Measurements from ENCODE around the gene BCR.

BCR gene

GRCh38 chr22:23243006-23243573 is 62.8 kb downstream of the BCR start:
- TF ChIP-seq CTCF (IDR thresholded peaks at IDR 0.05; ENCODE audit: low read depth, low read length, missing control alignments): no peak
- H3K4me3 ChIP-seq (replicated peaks; ENCODE audit: low read depth, low read length): no peak overlapping the region
- DNase-seq (ENCODE audit: extremely low read depth, low read depth): no peak

- DNase-seq (ENCODE audit: extremely low read depth, low read depth): no peak
- TF ChIP-seq CTCF (IDR thresholded peaks at IDR 0.05; ENCODE audit: low read depth, low read length, missing control alignments): no peak
- no peak overlapping the region for H3K4me3 ChIP-seq (replicated peaks; ENCODE audit: low read depth, low read length)
These were observed 63.8 kb downstream of the BCR start for GRCh38 chr22:23243859-23244689.

GRCh38 chr22:23244690-23245044 is 64.4 kb downstream of the BCR start:
- H3K4me3 ChIP-seq (replicated peaks; ENCODE audit: low read depth, low read length): no peak overlapping the region
- DNase-seq (ENCODE audit: extremely low read depth, low read depth): no peak
- no peak for TF ChIP-seq CTCF (IDR thresholded peaks at IDR 0.05; ENCODE audit: low read depth, low read length, missing control alignments)

GRCh38 chr22:23245045-23245798 is 64.9 kb downstream of the BCR start:
- H3K4me3 ChIP-seq (replicated peaks; ENCODE audit: low read depth, low read length): no peak overlapping the region
- TF ChIP-seq CTCF (IDR thresholded peaks at IDR 0.05; ENCODE audit: low read depth, low read length, missing control alignments): no peak
- no peak for DNase-seq (ENCODE audit: extremely low read depth, low read depth)

GRCh38 chr22:23245799-23246136 is 65.5 kb downstream of the BCR start:
- DNase-seq (ENCODE audit: extremely low read depth, low read depth): no peak
- no peak for TF ChIP-seq CTCF (IDR thresholded peaks at IDR 0.05; ENCODE audit: low read depth, low read length, missing control alignments)
- H3K4me3 ChIP-seq (replicated peaks; ENCODE audit: low read depth, low read length): no peak overlapping the region

- no peak overlapping the region for H3K4me3 ChIP-seq (replicated peaks; ENCODE audit: low read depth, low read length)
- no peak for DNase-seq (ENCODE audit: extremely low read depth, low read depth)
- TF ChIP-seq CTCF (IDR thresholded peaks at IDR 0.05; ENCODE audit: low read depth, low read length, missing control alignments): no peak
These were observed 66.9 kb downstream of the BCR start for GRCh38 chr22:23246982-23247766.

Measured in HFF-Myc (cell line).